HepG2 (cell line): ENCODE results near the gene KXD1. TPM values are rescaled to one million over a fixed set of nuclear protein-coding genes. Genes with fewer than 3 reads are reported as not detected.
A peak's percentile ranks its signal among the peaks of the same experiment; 100 is the strongest.

Experiments
- ARID5B ChIP-seq: IDR thresholded peaks from 2 replicates; pipeline ENCODE4 v1.4.0; 2020; ENCODE audit warnings: mild to moderate bottlenecking, missing genetic modification reagents
- CREB1 ChIP-seq, 2 experiments: fragments of 450-650 bp in 1 of 2; IDR thresholded peaks; 2 replicates each; pipeline ENCODE4 v1.6.1; 2016 to 2017; ENCODE audit warnings: control low read depth in 1 of 2, mild to moderate bottlenecking in 1 of 2, missing compliant biosample characterization in 1 of 2, missing genetic modification characterization in 1 of 2
- HDAC6 ChIP-seq: fragments of 200-600 bp; sonication (generic); IDR thresholded peaks from 2 replicates; pipeline ENCODE4 v1.7.0; 2017; ENCODE audit warnings: mild to moderate bottlenecking, antibody characterized with exemption, low read length, low read depth
- MZF1 ChIP-seq: sonication (generic); formaldehyde crosslinking; IDR thresholded peaks from 2 replicates; pipeline ENCODE4 v1.8.1; 2023; ENCODE audit warnings: mild to moderate bottlenecking, missing genetic modification reagents, borderline replicate concordance
- NCOA2 ChIP-seq: sonication (generic); formaldehyde crosslinking; IDR thresholded peaks from 2 replicates; pipeline ENCODE4 v1.8.0; 2022; ENCODE audit warnings: inconsistent platforms
- NPAS2 ChIP-seq: sonication (generic); formaldehyde crosslinking; IDR thresholded peaks from 2 replicates; pipeline ENCODE4 v1.8.0; 2022; ENCODE audit warnings: mild to moderate bottlenecking, missing genetic modification reagents, borderline replicate concordance
- PAF1 ChIP-seq: IDR thresholded peaks from 2 replicates; pipeline ENCODE4 v1.6.1; 2016; ENCODE audit warnings: missing genetic modification reagents, missing compliant biosample characterization
- PCBP2 ChIP-seq: fragments of 200-400 bp; formaldehyde crosslinking; optimal IDR thresholded peaks from 2 replicates; pipeline ENCODE3; 2018; ENCODE audit warnings: low read length, low read depth; ENCODE audit not compliant: poor library complexity, severe bottlenecking
- PHF5A ChIP-seq: IDR thresholded peaks from one replicate; pipeline ENCODE4 v1.6.1; 2018; ENCODE audit warnings: low read depth, missing genetic modification reagents; ENCODE audit not compliant: unreplicated experiment
- PRPF4 ChIP-seq: fragments of 200-400 bp; formaldehyde crosslinking; IDR thresholded peaks from 2 replicates; pipeline ENCODE4 v1.6.1; 2016; ENCODE audit warnings: low read length, low read depth; ENCODE audit not compliant: poor library complexity, severe bottlenecking
- RNF2 ChIP-seq: fragments of 450-650 bp; conservative IDR thresholded peaks from 2 replicates; pipeline ENCODE4 v1.6.1; 2016; ENCODE audit warnings: low read depth
- SOX5 ChIP-seq: IDR thresholded peaks from 2 replicates; pipeline ENCODE4 v1.6.1; 2016; ENCODE audit warnings: borderline replicate concordance
- ZNF10 ChIP-seq: sonication (generic); formaldehyde crosslinking; IDR thresholded peaks from 2 replicates; pipeline ENCODE4 v1.4.0; 2020; ENCODE audit warnings: mild to moderate bottlenecking, low read depth, missing genetic modification reagents, borderline replicate concordance
- ZNF382 ChIP-seq: sonication (generic); formaldehyde crosslinking; IDR thresholded peaks from 2 replicates; pipeline ENCODE4 v1.5.0; 2020; ENCODE audit warnings: missing genetic modification reagents, mild to moderate bottlenecking, borderline replicate concordance
- ZNF547 ChIP-seq: sonication (generic); formaldehyde crosslinking; IDR thresholded peaks from 2 replicates; pipeline ENCODE4 v1.5.1; 2020; ENCODE audit warnings: mild to moderate bottlenecking, missing genetic modification reagents
- ZNF800 ChIP-seq: sonication (generic); formaldehyde crosslinking; IDR thresholded peaks from 2 replicates; pipeline ENCODE4 v1.4.0; 2020; ENCODE audit warnings: missing genetic modification reagents
- polyA plus RNA-seq, 8 experiments: library from polyadenylated mRNA; depleted of rRNA in 3 of 8; stranded (reverse) in 7 of 8; unstranded in 1 of 8; fragments of >200 nt; fragmentation: Illumina TruSeq in 4 of 8; extraction: Trizol in 4 of 8; gene quantifications; 2 replicates each; pipeline versions ENCODE4 v1.2.1 to v1.2.3, GENCODE V29; 2011 to 2016; ENCODE audit warnings: low read depth in 4 of 8, missing spikeins in 1 of 8, mixed read lengths in 1 of 8; ENCODE audit not compliant: insufficient read depth in 1 of 8
- total RNA-seq, 5 experiments: library from RNA; depleted of rRNA; stranded (reverse); fragments of >200 nt; fragmentation: Illumina TruSeq; extraction: Trizol; gene quantifications; 2 replicates each; pipeline ENCODE4 v1.2.3, GENCODE V29; 2016; ENCODE audit warnings: low read depth in 1 of 5
- TF ChIP-seq, protein P1 (sequence below): sonication (generic); formaldehyde crosslinking; IDR thresholded peaks from 2 replicates; pipeline ENCODE4 v1.5.0; 2020; ENCODE audit warnings: mild to moderate bottlenecking, missing genetic modification reagents
- TF ChIP-seq, protein P2 (sequence below): IDR thresholded peaks from 2 replicates; pipeline ENCODE4 v1.6.1; 2016; ENCODE audit warnings: control low read depth

The KXD1 gene
- total and polyA plus RNA-seq, 2 of the 13 experiments (the other 11 are each of a cell fraction or from before 2014, with no cell fraction given), result 44.6 to 143 TPM

DNA sequence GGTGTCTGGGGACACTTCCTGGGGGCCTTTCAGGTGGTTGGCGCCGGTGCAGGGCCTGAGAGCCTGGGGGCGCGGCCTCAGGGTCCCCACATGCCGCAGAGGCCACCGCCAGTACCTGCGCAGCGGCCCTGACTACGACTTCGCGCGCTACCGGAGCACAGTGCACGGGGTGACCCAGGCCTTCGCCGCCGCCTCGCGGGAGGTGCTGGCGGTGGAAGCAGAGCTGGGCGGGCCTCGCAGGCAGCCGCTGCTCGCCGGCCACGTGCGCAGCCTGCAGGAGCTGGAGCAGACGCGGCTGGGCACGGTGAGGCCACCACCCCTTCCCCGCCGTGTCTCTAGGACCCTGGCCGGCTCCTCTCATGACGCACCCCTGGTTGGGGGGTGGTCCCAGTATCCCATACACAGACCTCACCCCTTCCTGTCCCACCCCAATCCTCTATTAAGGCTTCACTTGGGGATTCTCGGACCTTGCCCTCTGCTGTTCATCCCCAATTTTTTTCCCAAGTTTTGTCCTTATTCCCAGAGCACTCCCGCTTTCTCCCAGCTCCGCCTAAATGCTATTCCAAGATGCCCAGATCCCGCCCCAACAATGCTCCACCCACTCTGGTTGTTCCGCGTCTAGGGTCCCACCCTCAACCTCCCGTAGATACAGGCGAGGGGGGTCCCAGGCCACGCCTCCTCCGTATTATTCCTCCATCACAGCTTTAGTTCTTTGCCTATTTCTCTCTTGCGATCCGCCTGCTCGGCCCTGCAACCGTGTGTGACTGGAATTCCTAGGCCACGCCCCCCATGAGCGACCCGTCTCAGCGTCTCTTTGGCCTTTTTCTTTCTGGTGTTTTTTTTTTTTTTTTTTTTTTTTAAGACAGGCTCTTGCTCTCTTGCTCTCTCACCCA is 32.0 kb downstream of the KXD1 start (continued):
- TF ChIP-seq CREB1 (IDR thresholded peaks at IDR 0.05) (no peak), CREB1 (CRISPR knock-in tag; IDR thresholded peaks at IDR 0.05) (no peak), RNF2 (peak; percentile 97), SOX5 (CRISPR knock-in tag) (no peak; the same call in 1 of the 2 replicates), PRPF4 (no peak), ARID5B (CRISPR knock-in tag) (0 out of 2 replicates have a peak, but pooled peaks have one; percentile 35), NPAS2 (CRISPR knock-in tag) (no peak; the same call in 1 of the 2 replicates), PHF5A (CRISPR knock-in tag) (no peak), PAF1 (CRISPR knock-in tag) (no peak; the same call in none of the 2 replicates), NCOA2 (CRISPR knock-in tag) (no peak; the same call in 1 of the 2 replicates), ZNF547 (peak; percentile 83; the same call in 1 of the 2 replicates), ZNF800 (CRISPR knock-in tag) (peak; percentile 91), ZNF10 (CRISPR knock-in tag) (no peak), HDAC6 (no peak), ZNF382 (CRISPR knock-in tag) (no peak), PCBP2 (peak; percentile 69), MZF1 (CRISPR knock-in tag) (no peak)
- TF ChIP-seq, protein P1, sequence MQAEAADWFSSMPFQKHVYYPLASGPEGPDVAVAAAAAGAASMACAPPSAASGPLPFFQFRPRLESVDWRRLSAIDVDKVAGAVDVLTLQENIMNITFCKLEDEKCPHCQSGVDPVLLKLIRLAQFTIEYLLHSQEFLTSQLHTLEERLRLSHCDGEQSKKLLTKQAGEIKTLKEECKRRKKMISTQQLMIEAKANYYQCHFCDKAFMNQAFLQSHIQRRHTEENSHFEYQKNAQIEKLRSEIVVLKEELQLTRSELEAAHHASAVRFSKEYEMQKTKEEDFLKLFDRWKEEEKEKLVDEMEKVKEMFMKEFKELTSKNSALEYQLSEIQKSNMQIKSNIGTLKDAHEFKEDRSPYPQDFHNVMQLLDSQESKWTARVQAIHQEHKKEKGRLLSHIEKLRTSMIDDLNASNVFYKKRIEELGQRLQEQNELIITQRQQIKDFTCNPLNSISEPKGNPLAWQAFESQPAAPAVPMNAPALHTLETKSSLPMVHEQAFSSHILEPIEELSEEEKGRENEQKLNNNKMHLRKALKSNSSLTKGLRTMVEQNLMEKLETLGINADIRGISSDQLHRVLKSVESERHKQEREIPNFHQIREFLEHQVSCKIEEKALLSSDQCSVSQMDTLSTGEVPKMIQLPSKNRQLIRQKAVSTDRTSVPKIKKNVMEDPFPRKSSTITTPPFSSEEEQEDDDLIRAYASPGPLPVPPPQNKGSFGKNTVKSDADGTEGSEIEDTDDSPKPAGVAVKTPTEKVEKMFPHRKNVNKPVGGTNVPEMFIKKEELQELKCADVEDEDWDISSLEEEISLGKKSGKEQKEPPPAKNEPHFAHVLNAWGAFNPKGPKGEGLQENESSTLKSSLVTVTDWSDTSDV, result peak; percentile 91; the same call in 1 of the 2 replicates
- TF ChIP-seq, protein P2, sequence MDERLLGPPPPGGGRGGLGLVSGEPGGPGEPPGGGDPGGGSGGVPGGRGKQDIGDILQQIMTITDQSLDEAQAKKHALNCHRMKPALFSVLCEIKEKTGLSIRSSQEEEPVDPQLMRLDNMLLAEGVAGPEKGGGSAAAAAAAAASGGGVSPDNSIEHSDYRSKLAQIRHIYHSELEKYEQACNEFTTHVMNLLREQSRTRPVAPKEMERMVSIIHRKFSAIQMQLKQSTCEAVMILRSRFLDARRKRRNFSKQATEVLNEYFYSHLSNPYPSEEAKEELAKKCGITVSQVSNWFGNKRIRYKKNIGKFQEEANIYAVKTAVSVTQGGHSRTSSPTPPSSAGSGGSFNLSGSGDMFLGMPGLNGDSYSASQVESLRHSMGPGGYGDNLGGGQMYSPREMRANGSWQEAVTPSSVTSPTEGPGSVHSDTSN (CRISPR knock-in tag), result no peak
